Measurements from ENCODE around the gene THAP10. TPM values are rescaled to one million over a fixed set of nuclear protein-coding genes. Genes with fewer than 3 reads are reported as not detected.

The THAP10 gene
- polyA plus RNA-seq, 2 of the 4 experiments (the other 2 are of a cell fraction), result 6.8 to 9.4 TPM

GRCh38 chr15:70912187-70912586, 20.0 kb upstream of the THAP10 start:
- H3K4me3 ChIP-seq, result no peak overlapping the region
- H3K4me2 ChIP-seq, result no peak overlapping the region; the same call in 2 of the 3 replicates
- WGBS (ENCODE audit: missing lambda C conversion rate), result 58% methylated on average over 1 of the region's 1 CpG
- no peak for TF ChIP-seq RFX5 (IDR thresholded peaks at IDR 0.05)
- TF ChIP-seq MAFK (IDR thresholded peaks at IDR 0.05; ENCODE audit: partially characterized antibody), result peak; percentile 37
- no peak for TF ChIP-seq HOXA7 (CRISPR knock-in tag; IDR thresholded peaks at IDR 0.05)
- TF ChIP-seq GATA3 (IDR thresholded peaks at IDR 0.05; ENCODE audit: borderline replicate concordance), result no peak
- TF ChIP-seq ZNF302 (CRISPR knock-in tag; IDR thresholded peaks at IDR 0.05), result no peak
- TF ChIP-seq FOXS1 (CRISPR knock-in tag; IDR thresholded peaks at IDR 0.05), result no peak
- no peak for TF ChIP-seq HOXB5 (CRISPR knock-in tag; IDR thresholded peaks at IDR 0.05)
- no peak for TF ChIP-seq CHD2 (IDR thresholded peaks at IDR 0.05; ENCODE audit: low read length, partially characterized antibody)
- TF ChIP-seq TFCP2L1 (CRISPR knock-in tag; IDR thresholded peaks at IDR 0.05), result no peak
- TF ChIP-seq FOSL2 (IDR thresholded peaks at IDR 0.05), result no peak
- TF ChIP-seq FOSL2 (CRISPR knock-in tag; IDR thresholded peaks at IDR 0.05), result peak; percentile 69
- TF ChIP-seq ZFP36 (IDR thresholded peaks at IDR 0.05; ENCODE audit: borderline replicate concordance, partially characterized antibody), result no peak
- no peak for TF ChIP-seq POLR2AphosphoS2 (conservative IDR thresholded peaks at IDR 0.05; ENCODE audit: low read length)
- TF ChIP-seq CBX8 (IDR thresholded peaks at IDR 0.05), result no peak
- FAIRE-seq, result no peak
- POLR2A ChIA-PET, result no interaction called here
- CTCF ChIA-PET, result no interaction called here
- DNase-seq (ENCODE audit: low read depth in 1 of 2, low spot score in 1 of 2), result no peak
- ATAC-seq, result no peak
- no peak overlapping the region for H3K27ac ChIP-seq
- H3K4me1 ChIP-seq, result peaks cover 5% of the 10 kb centered on the region; the same call in 1 of the 3 replicates
- H3K9me3 ChIP-seq, result peaks cover 18% of the 10 kb centered on the region

- POLR2A ChIA-PET, result no interaction called here
- FAIRE-seq, result no peak
Measured at GRCh38 chr15:70910958-70911357, 18.7 kb upstream of the THAP10 start.

DNA sequence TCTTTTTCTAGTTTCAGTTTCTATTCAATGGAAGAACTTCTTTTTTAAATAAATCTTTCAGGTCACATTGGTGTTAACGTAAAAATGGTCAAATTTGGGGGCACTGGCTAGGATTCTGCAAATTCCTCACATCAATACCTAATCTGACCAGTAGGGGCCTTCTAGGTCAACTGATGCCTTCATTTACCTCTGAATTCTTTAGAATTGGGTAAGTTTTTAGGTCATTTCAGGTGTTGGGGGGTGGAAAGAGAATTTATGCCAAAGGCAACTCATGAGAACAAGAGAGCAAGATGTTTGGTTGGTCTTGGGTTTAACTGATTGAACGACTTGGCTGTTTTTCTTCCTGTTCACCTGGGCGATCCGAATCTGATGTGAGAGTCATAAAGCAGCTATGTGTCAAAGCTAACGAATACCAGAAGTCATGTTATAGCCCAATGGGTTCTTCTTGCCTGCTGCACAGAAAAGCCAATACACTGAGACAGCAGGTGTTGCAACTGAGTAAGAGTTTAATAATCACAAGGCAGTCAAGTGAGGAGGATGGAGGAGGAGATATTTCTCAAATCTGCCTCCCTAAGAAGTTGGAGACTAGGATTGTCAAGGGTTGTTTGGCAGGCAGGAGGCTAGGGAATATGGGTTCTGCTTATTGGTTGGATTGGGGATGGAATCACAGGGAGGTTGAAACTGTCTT, 15.7 kb upstream of the THAP10 start:
- FAIRE-seq, result peak; percentile 65
- H3K4me3 ChIP-seq, result no peak overlapping the region
- CTCF ChIA-PET, result interaction anchor here (1.8 kb wide), 1 partner anchor 33 kb away, joined by 4 read pairs; no protein-coding TSS in a partner anchor
- no peak for DNase-seq (ENCODE audit: low read depth in 1 of 2, low spot score in 1 of 2)
- H3K27ac ChIP-seq, result no peak overlapping the region
- TF ChIP-seq ZNF302 (CRISPR knock-in tag; IDR thresholded peaks at IDR 0.05) (no peak), RCOR1 (IDR thresholded peaks at IDR 0.05; ENCODE audit: low read depth, low read length) (no peak), BHLHE40 (IDR thresholded peaks at IDR 0.05; ENCODE audit: low read depth, low read length) (no peak), KDM5A (IDR thresholded peaks at IDR 0.05) (peak; percentile 84; the same call in 1 of the 2 replicates)
- TF ChIP-seq, protein P1, sequence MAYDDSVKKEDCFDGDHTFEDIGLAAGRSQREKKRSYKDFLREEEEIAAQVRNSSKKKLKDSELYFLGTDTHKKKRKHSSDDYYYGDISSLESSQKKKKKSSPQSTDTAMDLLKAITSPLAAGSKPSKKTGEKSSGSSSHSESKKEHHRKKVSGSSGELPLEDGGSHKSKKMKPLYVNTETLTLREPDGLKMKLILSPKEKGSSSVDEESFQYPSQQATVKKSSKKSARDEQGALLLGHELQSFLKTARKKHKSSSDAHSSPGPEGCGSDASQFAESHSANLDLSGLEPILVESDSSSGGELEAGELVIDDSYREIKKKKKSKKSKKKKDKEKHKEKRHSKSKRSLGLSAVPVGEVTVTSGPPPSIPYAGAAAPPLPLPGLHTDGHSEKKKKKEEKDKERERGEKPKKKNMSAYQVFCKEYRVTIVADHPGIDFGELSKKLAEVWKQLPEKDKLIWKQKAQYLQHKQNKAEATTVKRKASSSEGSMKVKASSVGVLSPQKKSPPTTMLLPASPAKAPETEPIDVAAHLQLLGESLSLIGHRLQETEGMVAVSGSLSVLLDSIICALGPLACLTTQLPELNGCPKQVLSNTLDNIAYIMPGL (CRISPR knock-in tag; IDR thresholded peaks at IDR 0.05; ENCODE audit: borderline replicate concordance), result no peak
- 73% methylated on average over 5 of the region's 5 CpGs for WGBS (ENCODE audit: missing lambda C conversion rate)
- H3K4me2 ChIP-seq, result no peak overlapping the region
- POLR2A ChIA-PET, result no interaction called here
- ATAC-seq, result no peak
- peaks cover 5% of the 10 kb centered on the region; the same call in 1 of the 3 replicates for H3K4me1 ChIP-seq
- H3K9me3 ChIP-seq, result peaks cover 23% of the 10 kb centered on the region

More at GRCh38 chr15:70910958-70911357, 18.7 kb upstream of the THAP10 start:
- Histone ChIP-seq H3K4me3 (no peak overlapping the region), H3K9me3 (peaks cover 23% of the 10 kb centered on the region), H3K27ac (no peak overlapping the region), H3K4me1 (peaks cover 5% of the 10 kb centered on the region; the same call in 1 of the 3 replicates), H3K4me2 (no peak overlapping the region)
- WGBS (ENCODE audit: missing lambda C conversion rate), result 91% methylated on average over 1 of the region's 1 CpG
- TF ChIP-seq, protein P2, sequence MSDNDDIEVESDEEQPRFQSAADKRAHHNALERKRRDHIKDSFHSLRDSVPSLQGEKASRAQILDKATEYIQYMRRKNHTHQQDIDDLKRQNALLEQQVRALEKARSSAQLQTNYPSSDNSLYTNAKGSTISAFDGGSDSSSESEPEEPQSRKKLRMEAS (IDR thresholded peaks at IDR 0.05), result no peak
- TF ChIP-seq, protein P3, sequence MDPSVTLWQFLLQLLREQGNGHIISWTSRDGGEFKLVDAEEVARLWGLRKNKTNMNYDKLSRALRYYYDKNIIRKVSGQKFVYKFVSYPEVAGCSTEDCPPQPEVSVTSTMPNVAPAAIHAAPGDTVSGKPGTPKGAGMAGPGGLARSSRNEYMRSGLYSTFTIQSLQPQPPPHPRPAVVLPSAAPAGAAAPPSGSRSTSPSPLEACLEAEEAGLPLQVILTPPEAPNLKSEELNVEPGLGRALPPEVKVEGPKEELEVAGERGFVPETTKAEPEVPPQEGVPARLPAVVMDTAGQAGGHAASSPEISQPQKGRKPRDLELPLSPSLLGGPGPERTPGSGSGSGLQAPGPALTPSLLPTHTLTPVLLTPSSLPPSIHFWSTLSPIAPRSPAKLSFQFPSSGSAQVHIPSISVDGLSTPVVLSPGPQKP (IDR thresholded peaks at IDR 0.05; ENCODE audit: low read depth, low read length), result no peak
- no peak for TF ChIP-seq HOXB5 (CRISPR knock-in tag; IDR thresholded peaks at IDR 0.05)
- no peak for TF ChIP-seq POLR2AphosphoS2 (conservative IDR thresholded peaks at IDR 0.05; ENCODE audit: low read length)
- no peak for TF ChIP-seq ZFP36 (IDR thresholded peaks at IDR 0.05; ENCODE audit: borderline replicate concordance, partially characterized antibody)
- TF ChIP-seq KDM1A (IDR thresholded peaks at IDR 0.05; ENCODE audit: low read depth), result no peak
- TF ChIP-seq RFX5 (IDR thresholded peaks at IDR 0.05), result no peak
- no peak for TF ChIP-seq FOXS1 (CRISPR knock-in tag; IDR thresholded peaks at IDR 0.05)
- no peak for TF ChIP-seq RNF2 (IDR thresholded peaks at IDR 0.05; ENCODE audit: borderline replicate concordance, low read depth)
- no peak for TF ChIP-seq HOXA7 (CRISPR knock-in tag; IDR thresholded peaks at IDR 0.05)
- TF ChIP-seq CEBPB (IDR thresholded peaks at IDR 0.05), result no peak
- no peak for TF ChIP-seq TP53 (CRISPR knock-in tag; IDR thresholded peaks at IDR 0.05)
- no peak for TF ChIP-seq KDM5A (IDR thresholded peaks at IDR 0.05)
- TF ChIP-seq ZNF302 (CRISPR knock-in tag; IDR thresholded peaks at IDR 0.05), result no peak
- no peak for TF ChIP-seq NFE2L2 (conservative IDR thresholded peaks at IDR 0.05; ENCODE audit: low read length)
- no peak for TF ChIP-seq CHD4 (IDR thresholded peaks at IDR 0.05; ENCODE audit: borderline replicate concordance)
- TF ChIP-seq JUNB (IDR thresholded peaks at IDR 0.05), result no peak
- TF ChIP-seq RAD21 (conservative IDR thresholded peaks at IDR 0.05 in 1 of 2, IDR thresholded peaks at IDR 0.05 in 1 of 2), result no peak
- CTCF ChIA-PET, result interaction anchor here (1.3 kb wide), 1 partner anchor 15 kb away, joined by 3 read pairs; no protein-coding TSS in a partner anchor
- ATAC-seq (no peak), DNase-seq (ENCODE audit: low read depth in 1 of 2, low spot score in 1 of 2) (no peak)

All from A549 (cell line).